ENCODE data around the gene PLK1.
"Not testable (repeated sequence)": the region's sequence is repeated elsewhere in the genome, so short reads cannot be mapped to it uniquely, and the experiment has no call there.

The PLK1 gene

DNA sequence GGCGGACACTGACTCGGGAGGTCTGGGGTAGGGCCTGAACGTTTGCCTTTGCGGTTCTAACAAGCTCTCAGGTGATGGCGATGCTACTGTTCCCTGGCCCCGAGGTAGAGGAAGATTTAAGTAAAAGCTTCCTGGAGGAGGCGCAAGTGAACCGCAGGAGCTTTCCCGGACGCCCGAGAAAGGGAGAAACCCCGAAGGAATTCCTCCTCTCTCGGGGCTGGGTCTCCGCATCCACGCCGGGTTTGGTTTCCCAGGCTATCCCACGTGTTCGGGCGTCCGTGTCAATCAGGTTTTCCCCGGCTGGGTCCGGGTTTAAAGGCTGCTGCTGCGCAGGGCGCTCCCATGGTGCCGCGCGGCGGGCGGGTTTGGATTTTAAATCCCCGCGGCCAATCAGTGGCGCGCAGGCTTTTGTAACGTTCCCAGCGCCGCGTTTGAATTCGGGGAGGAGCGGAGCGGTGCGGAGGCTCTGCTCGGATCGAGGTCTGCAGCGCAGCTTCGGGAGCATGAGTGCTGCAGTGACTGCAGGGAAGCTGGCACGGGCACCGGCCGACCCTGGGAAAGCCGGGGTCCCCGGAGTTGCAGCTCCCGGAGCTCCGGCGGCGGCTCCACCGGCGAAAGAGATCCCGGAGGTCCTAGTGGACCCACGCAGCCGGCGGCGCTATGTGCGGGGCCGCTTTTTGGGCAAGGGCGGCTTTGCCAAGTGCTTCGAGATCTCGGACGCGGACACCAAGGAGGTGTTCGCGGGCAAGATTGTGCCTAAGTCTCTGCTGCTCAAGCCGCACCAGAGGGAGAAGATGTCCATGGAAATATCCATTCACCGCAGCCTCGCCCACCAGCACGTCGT is at the start of gene PLK1:
PLK1 (plus strand) TSS at position 460 of the 844 bp plus-strand sequence; CDS start at position 504, 44 bp downstream.
- no peak for FAIRE-seq

DNA sequence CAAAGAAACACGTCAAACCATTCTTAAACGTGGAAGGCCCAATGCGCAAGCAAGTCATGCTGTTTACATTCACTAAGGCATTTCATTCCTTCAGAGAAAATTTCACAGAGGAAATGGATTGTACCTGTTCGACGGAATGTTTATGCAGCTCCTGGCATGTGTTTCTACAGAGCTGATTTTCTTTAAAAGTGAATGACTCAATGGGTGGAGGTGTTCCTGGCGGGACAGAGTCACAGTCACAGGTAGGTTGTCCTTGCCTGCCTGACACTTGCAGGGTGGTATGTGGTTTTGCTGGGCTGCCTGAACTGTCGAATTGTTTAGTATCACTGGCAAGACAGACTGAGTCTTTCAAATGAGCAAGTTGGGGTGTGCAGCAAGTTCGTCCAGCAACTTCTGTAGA is 49.2 kb upstream of the PLK1 start:
- no peak for FAIRE-seq

DNA sequence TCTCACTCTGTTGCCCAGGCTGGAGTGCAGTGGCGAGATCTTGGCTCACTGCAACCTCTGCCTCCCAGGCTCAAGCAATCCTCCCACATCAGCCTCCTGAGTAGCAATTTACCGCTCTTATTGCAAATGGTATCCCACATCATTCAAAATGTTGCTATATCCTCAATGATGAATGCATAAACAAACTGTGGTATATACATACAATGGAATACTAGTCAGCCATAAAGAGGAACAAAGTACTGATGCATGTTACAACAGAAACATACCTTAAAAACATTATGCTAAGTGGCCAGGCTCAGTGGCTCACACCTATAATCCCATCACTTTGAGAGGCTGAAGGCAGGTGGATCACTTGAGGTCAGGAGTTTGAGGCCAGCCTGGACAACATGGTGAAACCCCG is 46.8 kb upstream of the PLK1 start:
- FAIRE-seq = not testable (repeated sequence)

DNA sequence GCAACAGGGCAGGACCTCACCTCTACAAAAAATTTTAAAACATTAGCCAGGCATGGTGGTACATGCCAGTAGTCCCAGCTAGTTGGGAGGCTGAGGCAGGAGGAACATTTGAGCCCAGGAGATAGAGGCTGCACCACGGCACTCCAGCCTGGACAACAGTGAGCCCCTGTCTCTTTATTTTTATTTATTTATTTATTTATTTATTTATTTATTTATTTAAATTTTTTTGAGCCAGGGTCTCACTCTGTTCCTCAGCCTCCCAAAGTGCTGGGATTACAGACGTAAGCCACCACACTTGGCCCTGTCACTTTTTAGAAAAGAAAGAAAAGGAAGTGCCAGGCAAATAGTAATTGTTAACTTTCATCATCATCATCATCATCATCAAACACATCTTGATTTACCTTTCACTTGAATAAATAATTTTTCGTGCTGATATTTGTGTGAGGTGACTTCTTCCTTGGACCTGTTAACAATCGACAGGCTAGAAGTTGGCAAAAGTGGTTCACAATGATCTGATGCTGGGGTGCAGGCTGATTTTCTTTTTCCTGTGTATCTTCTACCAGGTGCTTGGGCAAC is 44.1 kb upstream of the PLK1 start:
- no peak for FAIRE-seq

DNA sequence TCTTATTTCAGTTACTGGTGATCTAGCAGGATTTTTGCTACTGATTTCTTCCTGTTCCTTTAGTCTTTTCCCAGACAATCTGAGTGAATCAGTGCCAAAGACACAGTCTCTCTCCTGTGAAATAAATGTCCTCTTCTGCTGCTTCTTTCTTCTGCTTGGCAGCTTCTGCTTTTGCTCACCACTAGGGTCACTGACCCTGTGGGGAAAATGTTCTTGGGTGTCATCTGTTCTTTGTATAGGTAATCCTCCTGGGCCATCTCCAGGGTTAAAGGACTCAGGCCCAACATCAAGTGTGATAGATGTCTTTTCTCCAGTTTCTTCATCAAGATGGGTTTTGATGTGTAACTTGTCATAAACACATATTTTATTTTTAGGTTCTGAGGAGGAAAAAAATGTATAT is 42.7 kb upstream of the PLK1 start:
- FAIRE-seq = no peak

DNA sequence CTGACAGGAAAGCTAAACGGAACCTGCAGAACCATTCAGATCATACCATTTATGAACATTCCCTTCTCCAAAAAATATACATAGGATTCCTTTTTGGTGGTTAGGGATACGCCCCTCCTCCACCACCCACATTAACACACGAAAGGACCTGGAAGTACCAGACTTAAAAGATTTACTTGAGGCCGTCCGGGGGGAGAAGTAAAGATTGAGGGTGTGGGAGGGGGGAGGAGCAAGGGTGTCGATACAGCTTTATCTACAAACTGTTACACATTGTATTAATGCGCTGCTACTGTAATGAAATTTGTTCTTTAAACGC is 38.1 kb upstream of the PLK1 start:
- no peak for FAIRE-seq

DNA sequence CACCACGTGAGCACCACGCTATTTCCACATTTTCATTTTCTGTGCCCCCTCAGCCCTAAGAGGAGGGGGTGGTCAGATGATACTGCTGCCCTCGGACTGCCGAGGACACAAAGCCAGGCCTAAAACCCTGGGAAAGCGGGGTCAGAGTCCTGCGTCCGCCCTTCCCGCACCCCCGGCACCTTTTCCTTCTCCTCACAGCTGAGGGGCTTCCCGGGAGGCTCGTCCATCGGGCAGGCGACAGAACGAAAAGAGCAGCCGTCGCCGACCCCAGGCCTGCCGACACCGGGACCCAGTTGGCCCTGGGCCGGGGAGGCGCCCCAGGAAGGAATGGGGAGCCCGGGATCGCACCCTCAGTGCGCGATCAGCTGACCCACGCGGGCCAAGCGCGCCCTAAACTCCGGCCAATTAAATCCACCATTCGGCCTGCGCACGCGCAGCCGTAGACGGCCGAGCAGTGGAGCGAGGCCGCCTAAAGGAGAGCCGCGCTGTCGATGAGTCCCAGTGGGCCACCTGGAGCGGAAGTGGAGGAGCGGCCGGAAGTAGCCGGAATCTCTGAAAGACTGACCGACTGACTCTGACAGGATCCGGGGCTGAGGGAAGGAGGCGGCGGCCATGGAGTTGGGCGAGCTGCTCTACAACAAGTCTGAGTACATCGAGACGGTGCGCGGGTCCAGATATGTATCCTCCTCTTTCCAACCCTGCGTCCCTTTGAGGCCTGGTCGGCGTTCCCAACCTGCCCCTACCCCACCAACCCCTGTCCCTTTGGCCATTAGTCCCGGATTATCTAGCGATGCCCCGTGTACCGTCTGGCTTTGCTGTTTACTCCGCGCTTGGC is 37.5 kb upstream of the PLK1 start, which contains the start of the genes DCTN5 and PALB2:
DCTN5 (plus strand) TSS at position 536 of the 835 bp plus-strand sequence; CDS start at position 613, 77 bp downstream.
PALB2 (minus strand) TSS at position 380 of the 835 bp plus-strand sequence; CDS start at position 227, 153 bp downstream.
- FAIRE-seq = peak; percentile 21

DNA sequence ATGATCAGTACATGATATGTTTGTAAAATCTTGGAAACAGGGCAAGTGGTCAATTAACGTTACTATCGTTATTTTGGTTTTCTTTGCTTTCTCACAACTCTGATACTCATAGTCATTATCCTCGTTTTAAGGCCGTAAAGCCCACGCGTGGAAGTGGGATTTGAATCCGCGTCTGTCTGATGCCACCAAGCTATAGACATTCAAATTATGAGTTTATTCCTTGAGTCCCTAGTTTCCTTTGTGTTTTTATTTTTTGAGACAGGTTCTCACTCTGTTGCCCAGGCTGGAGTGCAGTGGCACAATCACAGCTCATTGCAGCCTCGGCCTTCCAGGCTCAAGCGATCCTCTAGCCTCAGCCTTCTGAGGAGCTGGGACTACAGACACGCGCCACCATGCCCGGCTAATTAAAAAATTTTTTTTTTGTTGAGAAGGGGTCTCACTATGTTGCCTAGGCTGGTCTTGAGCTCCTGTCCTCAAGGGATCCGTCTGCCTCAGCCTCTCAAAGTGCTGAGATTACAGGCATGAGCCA is 36.4 kb upstream of the PLK1 start:
- FAIRE-seq = no peak

DNA sequence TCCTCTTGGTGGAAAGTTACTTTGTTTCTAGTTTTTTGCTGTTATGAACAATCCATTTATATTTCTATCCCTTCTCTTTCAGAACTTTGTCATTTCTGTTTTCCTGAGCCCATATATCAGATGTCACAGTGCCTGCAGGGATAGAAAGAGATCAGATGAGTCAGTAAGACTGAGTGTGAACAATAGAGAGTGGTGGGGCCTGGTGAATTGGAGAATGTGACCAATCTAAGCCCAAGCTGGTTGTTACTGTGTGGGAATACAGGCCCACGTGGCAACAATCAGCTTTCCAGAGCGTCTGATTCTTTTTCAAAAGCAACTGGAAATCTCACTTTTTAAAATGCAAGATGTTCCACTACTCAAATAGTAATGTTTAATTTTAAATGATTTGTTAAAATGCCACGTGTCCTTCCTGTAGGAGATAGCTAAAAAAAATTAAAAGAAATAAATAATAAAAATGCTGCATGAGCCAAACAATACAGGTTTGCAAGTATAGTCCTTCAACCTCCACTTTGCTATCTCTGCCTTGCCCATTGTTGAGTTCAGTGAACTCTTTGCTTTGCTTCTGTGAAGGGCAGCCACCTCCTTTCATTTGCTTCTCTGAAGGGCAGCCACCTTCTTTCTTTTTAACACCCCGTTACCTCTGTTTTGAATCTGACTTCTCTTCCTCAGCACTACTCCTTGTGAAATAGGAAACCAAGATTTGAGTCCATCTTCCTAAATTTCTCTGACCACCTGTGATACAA is 27.8 kb upstream of the PLK1 start:
- no peak for FAIRE-seq

DNA sequence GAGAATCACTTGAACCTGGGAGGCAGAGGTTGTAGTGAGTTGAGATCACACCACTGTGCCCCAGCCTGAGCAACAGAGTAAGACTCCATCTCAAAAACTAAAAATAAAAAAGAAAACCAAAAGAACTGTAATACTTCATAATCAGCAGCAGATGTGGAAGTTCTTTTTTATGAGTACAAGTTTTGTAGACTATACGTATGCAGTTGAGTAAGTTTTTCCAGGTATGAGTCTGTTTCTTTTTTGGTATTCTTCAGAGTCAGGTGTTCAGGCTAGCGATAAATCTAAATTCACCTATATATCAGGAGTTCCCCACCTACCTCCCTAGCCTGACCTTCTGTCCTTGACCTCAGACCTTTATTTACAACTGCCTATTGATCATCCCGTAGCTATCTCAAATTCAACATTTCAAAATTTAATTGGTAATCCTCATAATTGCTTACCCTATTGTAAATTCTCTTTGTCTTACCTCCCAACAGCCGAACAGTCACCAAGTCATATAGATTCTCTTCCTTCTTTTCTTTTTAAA is 26.7 kb upstream of the PLK1 start:
- FAIRE-seq = no peak

DNA sequence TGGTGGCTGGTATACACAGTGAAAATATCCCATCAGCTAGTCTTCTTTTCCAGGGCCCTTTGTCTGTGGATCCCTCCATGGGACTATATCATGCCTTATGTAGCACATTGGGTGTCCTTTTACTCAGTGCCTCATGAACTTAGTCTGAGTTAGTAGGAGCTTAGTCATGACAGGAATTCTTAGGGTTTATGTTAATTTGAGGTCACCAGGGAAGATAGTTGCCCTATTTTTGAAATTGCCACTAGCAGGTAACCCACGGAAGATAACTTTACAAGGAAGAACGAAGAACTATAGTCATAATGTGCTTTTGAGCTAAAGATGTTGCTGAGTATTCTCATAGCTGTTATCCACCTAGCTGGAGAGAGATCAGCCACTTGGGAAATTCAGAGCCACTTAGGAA is 14.8 kb upstream of the PLK1 start:
- no peak for FAIRE-seq

DNA sequence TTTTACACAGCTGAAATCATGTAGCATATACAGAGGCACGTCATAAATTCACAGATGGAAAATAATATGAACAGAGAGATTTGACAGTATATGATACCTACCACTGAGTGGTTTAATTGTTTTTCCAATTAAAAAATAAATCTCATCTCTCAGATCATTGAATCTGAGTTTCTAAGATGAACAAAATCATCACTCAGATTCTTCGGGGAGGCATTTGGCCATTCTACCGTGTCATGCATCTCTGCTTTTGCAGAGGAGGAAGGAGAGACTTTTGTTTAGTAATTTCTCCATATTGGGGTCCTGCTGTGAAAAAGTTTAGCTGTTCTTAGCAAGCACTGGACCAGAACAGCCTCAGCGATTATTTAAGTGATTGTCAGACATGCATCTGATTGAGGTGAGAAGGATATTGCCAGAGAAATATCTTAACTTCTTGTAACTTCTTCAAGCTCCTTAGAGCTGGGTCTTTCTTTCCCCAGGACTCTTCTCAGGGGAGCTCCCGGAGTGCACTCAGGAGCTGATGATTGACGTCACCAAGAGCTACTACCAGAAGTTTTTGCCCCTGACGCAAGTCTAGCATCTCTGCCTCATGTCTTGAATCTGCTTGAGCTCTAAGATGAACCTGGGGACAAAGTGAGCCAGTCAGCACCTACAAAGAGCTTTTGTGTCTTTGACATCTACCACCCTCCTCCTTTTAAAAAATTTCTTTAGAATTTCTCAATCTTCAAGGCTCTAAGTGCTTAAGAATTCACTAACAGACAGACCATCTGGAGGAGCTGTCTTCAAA is 11.9 kb upstream of the PLK1 start:
- FAIRE-seq = no peak

DNA sequence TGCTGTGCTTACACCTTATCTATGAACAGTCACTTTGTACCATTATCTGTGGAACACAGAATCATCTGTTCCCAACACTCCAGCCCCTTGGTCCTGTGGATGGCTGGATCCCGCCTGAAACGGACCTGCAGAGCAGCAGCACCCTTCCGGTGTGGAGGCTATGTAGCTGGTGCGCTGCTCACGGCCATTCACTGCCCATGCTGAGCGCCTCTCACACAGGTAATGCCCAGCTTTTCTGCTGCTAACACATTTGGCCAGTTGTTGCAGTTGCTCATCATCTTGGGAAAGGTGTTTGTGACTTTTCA is 11.4 kb upstream of the PLK1 start:
- no peak for FAIRE-seq

DNA sequence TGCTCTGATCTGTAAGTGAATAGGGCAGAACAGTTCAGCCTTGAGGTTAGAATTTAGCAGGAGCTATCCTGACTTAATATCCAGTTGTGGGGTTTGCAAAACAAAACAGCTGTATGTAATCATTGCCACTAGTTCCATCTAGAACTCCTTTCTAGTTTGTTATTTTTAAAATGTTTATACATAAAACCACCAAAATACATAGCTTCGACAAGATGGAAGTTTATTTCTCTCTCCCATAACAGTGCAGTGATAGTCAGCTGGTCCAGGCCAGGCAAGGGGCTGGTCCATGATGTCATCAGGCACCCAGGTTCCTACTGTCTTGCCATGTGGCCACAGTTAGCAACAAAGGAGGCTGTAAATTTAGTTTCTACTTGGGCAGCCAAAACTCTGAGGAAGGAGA is 10.5 kb upstream of the PLK1 start:
- no peak for FAIRE-seq

DNA sequence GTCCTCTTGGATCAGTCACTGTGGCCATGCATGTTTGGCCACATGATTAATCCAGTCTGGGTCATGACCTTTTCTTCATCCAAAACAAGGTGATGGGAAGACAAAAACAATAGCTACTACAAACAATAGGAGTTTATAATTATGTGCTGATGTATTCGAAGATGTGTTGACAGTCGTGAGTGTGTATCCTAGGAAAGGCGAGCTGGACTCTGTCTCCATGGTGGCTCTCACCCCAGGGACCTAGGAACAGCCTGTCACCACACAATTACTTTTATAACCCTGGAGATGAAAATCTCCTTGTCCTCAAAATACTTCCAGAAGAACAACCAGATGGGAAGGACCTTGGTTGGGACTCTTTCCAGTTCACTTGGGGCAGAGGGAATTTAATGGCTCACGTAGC is 9.8 kb upstream of the PLK1 start:
- FAIRE-seq = no peak

DNA sequence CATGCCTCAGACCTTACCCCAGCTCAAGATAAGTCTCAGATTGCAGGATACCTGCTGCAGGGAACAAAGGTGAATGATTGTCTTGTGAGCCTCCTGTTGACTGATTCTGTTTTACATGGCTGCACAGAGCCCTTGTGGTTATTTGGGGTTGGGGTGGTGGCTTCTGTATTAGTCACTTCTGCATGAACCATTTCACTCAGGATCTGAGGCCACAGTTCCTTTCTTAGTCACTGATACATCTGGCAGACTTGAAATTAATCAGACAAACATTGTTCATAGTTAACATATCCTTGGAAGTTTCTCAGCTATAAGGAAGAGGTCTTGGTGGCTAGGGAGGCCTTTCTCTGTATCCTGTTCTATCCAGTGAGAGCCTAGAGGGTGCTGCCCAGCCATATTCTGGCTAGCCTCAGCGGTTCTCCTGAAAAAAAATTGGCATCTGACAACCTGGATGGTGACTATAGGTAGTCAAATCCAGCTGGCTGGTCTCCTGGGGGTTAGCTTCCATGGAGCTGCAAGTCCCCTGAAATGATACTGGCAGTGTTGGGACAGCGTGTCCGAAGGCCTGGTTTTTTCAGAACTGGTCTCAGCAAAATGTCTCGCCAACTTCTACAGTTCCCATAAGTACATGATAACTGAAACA is 8.4 kb upstream of the PLK1 start:
- no peak for FAIRE-seq

DNA sequence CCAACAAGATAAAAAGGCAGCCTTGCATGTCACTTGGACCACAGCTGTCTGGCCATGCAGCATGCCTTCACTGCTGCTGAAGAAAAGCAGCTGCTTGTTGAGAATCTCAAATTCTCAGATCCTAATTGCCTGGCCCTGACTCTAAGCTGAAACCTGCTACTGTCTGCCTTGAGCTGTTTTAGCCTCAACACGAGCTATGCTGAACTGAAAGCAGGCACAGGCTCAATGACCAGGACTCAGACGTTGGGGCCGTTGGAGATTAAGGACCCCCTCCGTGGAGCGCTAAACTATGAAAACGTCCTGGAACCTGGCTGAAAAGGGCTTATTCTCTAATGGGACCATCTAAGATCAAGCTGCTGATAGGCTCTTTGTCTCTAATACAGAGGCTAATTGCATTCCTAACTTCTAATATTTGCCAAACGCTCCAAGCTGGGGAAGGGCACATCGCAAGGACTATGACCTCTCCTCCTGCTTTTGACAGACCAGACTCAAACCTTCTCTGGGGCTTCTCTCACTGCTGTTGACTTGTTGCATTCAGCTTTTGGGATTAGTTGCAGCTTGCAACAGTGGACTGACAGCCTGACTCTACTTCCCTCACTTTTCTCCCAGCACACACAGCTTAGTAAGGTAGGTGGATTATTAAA is 4.6 kb upstream of the PLK1 start:
- FAIRE-seq = no peak

DNA sequence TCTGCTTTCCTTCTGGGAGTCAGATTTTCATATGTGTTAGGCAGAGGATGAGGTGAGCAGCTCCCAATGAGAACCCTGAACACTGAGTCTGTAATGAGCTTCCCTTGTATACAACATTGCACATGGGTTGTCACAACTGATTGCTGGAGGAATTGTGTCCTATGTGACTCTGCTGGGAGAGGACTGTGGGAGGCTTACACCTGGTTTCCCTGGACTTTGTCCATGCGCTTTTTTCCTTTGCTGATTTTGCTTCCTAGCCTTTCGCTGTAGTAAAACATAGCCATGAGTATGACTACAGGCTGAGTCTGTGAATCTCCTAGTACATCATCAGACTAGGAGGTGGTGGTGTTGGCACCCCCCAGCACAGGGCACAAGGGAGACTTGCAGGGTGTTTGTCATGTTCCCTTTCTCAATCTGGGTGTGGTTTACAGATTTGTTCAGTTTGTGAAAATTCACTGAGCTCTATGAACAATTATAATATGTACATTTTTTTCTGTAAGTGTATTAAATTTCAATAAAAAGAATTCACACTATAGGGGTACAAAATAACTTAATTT is 1.7 kb upstream of the PLK1 start:
- no peak for FAIRE-seq

DNA sequence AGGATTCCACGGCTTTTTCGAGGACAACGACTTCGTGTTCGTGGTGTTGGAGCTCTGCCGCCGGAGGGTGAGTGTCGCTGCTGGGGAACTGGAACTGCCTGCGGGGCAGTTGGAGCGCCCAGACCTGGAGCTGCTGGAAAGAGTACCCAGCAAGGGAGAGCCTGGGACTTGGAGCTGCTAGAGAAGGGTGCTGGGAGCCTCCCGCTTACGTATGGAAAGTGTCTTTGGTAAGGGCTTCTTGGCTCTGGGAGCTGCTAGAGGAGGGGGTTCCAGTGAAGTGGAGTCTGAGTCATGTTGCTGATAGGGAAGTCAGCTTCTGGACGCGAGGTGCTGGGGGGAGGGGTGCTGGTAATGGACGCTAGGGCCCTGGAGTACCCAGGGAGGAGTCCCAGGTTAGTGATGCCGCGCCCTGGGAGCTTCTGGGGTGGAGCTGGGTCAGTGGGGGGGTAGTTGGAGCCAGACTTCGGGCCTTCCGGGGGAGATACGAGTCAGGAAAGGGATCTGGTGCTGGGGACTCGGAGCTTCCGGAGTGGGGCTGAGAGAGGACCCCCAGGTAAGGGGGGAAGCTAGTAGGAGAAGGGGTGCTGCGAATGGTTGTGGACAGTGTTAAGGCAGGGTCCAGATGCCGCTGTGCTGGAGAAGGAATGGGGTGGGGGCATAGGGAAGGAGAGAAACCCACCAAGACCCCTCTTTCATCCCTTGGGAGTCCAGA is 741 bp downstream of the PLK1 start:
- FAIRE-seq = no peak

DNA sequence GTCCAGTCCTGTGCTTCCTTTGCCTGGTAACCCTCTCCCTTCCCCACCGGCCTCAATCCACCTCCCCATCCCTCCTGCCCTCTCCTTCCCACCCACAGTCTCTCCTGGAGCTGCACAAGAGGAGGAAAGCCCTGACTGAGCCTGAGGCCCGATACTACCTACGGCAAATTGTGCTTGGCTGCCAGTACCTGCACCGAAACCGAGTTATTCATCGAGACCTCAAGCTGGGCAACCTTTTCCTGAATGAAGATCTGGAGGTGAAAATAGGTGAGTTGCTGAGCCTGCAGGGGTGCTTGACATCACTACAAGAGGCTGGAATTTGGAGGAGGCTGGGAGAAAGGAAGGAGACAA is 1.3 kb downstream of the PLK1 start:
- no peak for FAIRE-seq
